Fibroblast of lung (primary cell): ENCODE measurements around the gene TMSB4X. TPM values are rescaled to one million over a fixed set of nuclear protein-coding genes. Genes with fewer than 3 reads are reported as not detected.

ENCODE experiments used
- DNase-seq, 2 donors: peaks; one replicate each; pipeline versions ENCODE4 v3.0.0 to v3.0.0-alpha.2; 2010; ENCODE audit warnings: low read depth in 2 of 2
- H2AFZ ChIP-seq: 2 replicates; pipeline ENCODE4 v1.5.1; 2012; ENCODE audit warnings: low read length, control low read depth, inconsistent platforms
- H3K27ac ChIP-seq: 2 replicates; pipeline ENCODE4 v1.5.1; 2011; ENCODE audit warnings: low read length, control low read depth; ENCODE audit not compliant: insufficient read depth
- H3K27me3 ChIP-seq: 2 replicates; pipeline ENCODE4 v1.5.1; 2011; ENCODE audit warnings: mild to moderate bottlenecking, low read length; ENCODE audit not compliant: control insufficient read depth, insufficient read depth
- H3K36me3 ChIP-seq: 2 replicates; pipeline ENCODE4 v1.5.1; 2011; ENCODE audit warnings: low read length; ENCODE audit not compliant: control insufficient read depth, insufficient read depth
- H3K4me1 ChIP-seq: 2 replicates; pipeline ENCODE4 v1.5.1; 2011; ENCODE audit warnings: low read length; ENCODE audit not compliant: control insufficient read depth, insufficient read depth; ENCODE audit errors: extremely low read depth
- H3K4me2 ChIP-seq: 2 replicates; pipeline ENCODE4 v1.5.1; 2011; ENCODE audit warnings: low read length, control low read depth; ENCODE audit not compliant: insufficient read depth; ENCODE audit errors: extremely low read depth
- H3K4me3 ChIP-seq, 4 experiments: fragments of 200-600 bp in 1 of 4; sonication (generic) in 1 of 4; replicated peaks in 1 of 4; 2 replicates each; pipeline ENCODE4 v1.5.1; 2011 to 2016; ENCODE audit warnings: low read length in 4 of 4, low read depth in 3 of 4, mild to moderate bottlenecking in 3 of 4, control low read depth in 2 of 4, inconsistent platforms in 1 of 4, mixed read lengths in 1 of 4; ENCODE audit not compliant: insufficient read depth in 1 of 4; ENCODE audit errors: control extremely low read depth in 1 of 4
- H3K79me2 ChIP-seq: 2 replicates; pipeline ENCODE4 v1.5.1; 2012; ENCODE audit warnings: mild to moderate bottlenecking, low read length, inconsistent platforms; ENCODE audit not compliant: control insufficient read depth, insufficient read depth
- H3K9ac ChIP-seq: 2 replicates; pipeline ENCODE4 v1.5.1; 2011; ENCODE audit warnings: mild to moderate bottlenecking, low read length, control low read depth; ENCODE audit not compliant: insufficient read depth
- H3K9me3 ChIP-seq: 2 replicates; pipeline ENCODE4 v1.5.1; 2012; ENCODE audit warnings: low read depth, low read length; ENCODE audit not compliant: control insufficient read depth, insufficient read depth
- H4K20me1 ChIP-seq: 2 replicates; pipeline ENCODE4 v1.5.1; 2011; ENCODE audit warnings: low read length; ENCODE audit not compliant: control insufficient read depth, insufficient read depth; ENCODE audit errors: extremely low read depth
- CTCF ChIP-seq, 2 donors: IDR thresholded peaks in 1 of 2; conservative IDR thresholded peaks in 1 of 2; 1 replicate in 1 of 2; 2 replicates in 1 of 2; pipeline ENCODE4 v1.5.1; 2011 to 2012; ENCODE audit warnings: low read length in 2 of 2, control low read depth in 1 of 2, inconsistent platforms in 1 of 2, low read depth in 1 of 2, mild to moderate bottlenecking in 1 of 2
- EZH2 ChIP-seq: IDR thresholded peaks from 2 replicates; pipeline ENCODE4 v1.5.1; 2012; ENCODE audit warnings: low read length, control low read depth, mild to moderate bottlenecking; ENCODE audit errors: missing control alignments
- polyA plus RNA-seq, 2 donors: library from polyadenylated mRNA; depleted of rRNA in 1 of 2; stranded (reverse) in 1 of 2; unstranded in 1 of 2; fragments of >200 nt; gene quantifications; 2 replicates each; pipeline ENCODE4 v1.2.1, GENCODE V29; 2011 to 2012; ENCODE audit warnings: missing spikeins in 1 of 2
- total RNA-seq: library from RNA; depleted of rRNA; stranded (reverse); fragments of >200 nt; gene quantifications from 2 replicates; pipeline ENCODE4 v1.2.1, GENCODE V29; 2014

TMSB4X gene
- total and polyA plus RNA-seq, 2 donors (not counting 1 experiment from before 2014, with no cell fraction given): 14,631 to 17,013 TPM

- no peak for DNase-seq
- H4K20me1 ChIP-seq: no peaks in the 10 kb centered on the region
- H3K9ac ChIP-seq: no peak overlapping the region
- TF ChIP-seq EZH2 (no peak), CTCF (conservative IDR thresholded peaks at IDR 0.05 in 1 of 2, IDR thresholded peaks at IDR 0.05 in 1 of 2; ENCODE audit: low read depth in 1 of 2, low read length in 2 of 2) (no peak)
- peak overlapping the region; percentile 87 for H3K4me2 ChIP-seq
- no peaks in the 10 kb centered on the region for H3K27me3 ChIP-seq
- peak overlapping the region; percentile 94 for H3K27ac ChIP-seq
- H3K36me3 ChIP-seq: peaks cover 2% of the 10 kb centered on the region
- H3K79me2 ChIP-seq: peaks cover 17% of the 10 kb centered on the region
- peak overlapping the region; percentile 72 to 94 (median 82) for H3K4me3 ChIP-seq
- H3K9me3 ChIP-seq: no peaks in the 10 kb centered on the region
- no peak overlapping the region for H2AFZ ChIP-seq
- H3K4me1 ChIP-seq: no peaks in the 10 kb centered on the region
These were observed 1.2 kb upstream of the TMSB4X start for GRCh38 chrX:12973561-12974304.

- Histone ChIP-seq H3K36me3 (peaks cover 2% of the 10 kb centered on the region), H2AFZ (no peak overlapping the region), H3K9me3 (no peaks in the 10 kb centered on the region), H3K4me1 (no peaks in the 10 kb centered on the region), H4K20me1 (no peaks in the 10 kb centered on the region), H3K27ac (peak overlapping the region; percentile 94), H3K4me2 (peak overlapping the region; percentile 87), H3K79me2 (peaks cover 17% of the 10 kb centered on the region), H3K4me3 (peak overlapping the region; percentile 72 to 94 (median 82)), H3K27me3 (no peaks in the 10 kb centered on the region), H3K9ac (peak overlapping the region; percentile 96)
- no peak for TF ChIP-seq EZH2
- no peak for TF ChIP-seq CTCF (conservative IDR thresholded peaks at IDR 0.05 in 1 of 2, IDR thresholded peaks at IDR 0.05 in 1 of 2; ENCODE audit: low read depth in 1 of 2, low read length in 2 of 2)
- DNase-seq: peak; percentile 69 to 85
These were observed 560 bp upstream of the TMSB4X start for GRCh38 chrX:12974305-12974795.

- Histone ChIP-seq H4K20me1 (no peaks in the 10 kb centered on the region), H3K4me2 (no peak overlapping the region)
- DNase-seq: no peak
These were observed 708 bp downstream of the TMSB4X start for GRCh38 chrX:12975670-12975965.

More at GRCh38 chrX:12975670-12975965, 708 bp downstream of the TMSB4X start:
- Histone ChIP-seq H3K36me3 (peaks cover 2% of the 10 kb centered on the region), H3K9me3 (no peaks in the 10 kb centered on the region), H3K9ac (peak overlapping the region; percentile 96), H3K4me3 (peak overlapping the region; percentile 72 to 94 (median 82)), H3K4me1 (no peaks in the 10 kb centered on the region), H3K27me3 (no peaks in the 10 kb centered on the region), H2AFZ (no peak overlapping the region), H3K79me2 (peaks cover 17% of the 10 kb centered on the region), H3K27ac (peak overlapping the region; percentile 94)
- no peak for TF ChIP-seq EZH2
